GM19455 (cell line): ENCODE measurements around the gene KCNE4.

Experiments used
- ATAC-seq: cut with Tn5 transposase; IDR thresholded peaks from one replicate; pipeline ENCODE4 v1.9.1; 2021; ENCODE audit not compliant: unreplicated experiment

Gene KCNE4, protein sequence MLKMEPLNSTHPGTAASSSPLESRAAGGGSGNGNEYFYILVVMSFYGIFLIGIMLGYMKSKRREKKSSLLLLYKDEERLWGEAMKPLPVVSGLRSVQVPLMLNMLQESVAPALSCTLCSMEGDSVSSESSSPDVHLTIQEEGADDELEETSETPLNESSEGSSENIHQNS

GRCh38 chr2:223051693-223052289 is at the start of gene KCNE4:
TSS of gene KCNE4 (plus strand) at chr2:223052190. CDS start at chr2:223052831, 641 bp downstream.
- no peak for ATAC-seq

DNA sequence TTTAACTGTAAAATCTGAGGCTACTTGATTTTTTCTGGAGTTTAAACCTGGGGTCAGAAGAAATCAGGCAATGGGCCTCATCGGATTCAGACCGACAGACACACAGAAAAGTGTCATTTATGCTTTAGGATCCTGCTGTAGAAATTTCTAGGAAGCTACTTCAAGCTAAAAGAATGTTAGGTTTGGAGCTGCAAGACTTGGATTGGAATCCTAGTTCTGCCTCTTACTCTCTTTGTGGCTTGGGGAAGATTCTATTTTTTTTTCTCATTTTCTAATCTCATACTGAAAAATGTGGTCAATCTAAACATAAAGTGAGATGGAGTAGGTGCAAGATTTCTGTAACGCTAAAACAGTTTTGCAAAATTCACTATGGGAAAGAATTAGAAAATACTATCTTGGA is 48.8 kb upstream of the KCNE4 start:
- no peak for ATAC-seq

GRCh38 chr2:223005496-223005895 is 46.5 kb upstream of the KCNE4 start:
- ATAC-seq: no peak

GRCh38 chr2:223007531-223007930 is 44.5 kb upstream of the KCNE4 start:
- no peak for ATAC-seq

DNA sequence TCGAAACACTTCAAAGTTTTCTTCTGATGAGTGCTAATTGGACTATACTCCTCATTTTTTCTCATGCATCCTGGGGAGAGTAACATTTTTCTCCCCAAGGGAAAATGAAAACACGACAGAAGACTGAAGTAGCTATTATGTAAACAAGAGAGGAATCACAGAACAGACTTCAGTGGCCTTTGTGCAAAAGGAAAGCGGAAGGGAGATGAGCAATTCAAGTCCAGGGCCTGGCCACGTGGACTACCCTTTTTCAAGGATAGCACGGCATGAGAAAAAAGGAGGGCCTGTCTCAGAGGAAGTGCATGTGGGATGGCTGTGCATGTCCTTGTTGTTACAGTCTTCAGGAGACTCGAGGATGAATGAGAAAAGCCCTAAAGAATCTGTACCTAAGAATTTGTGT is 43.8 kb upstream of the KCNE4 start:
- no peak for ATAC-seq

- no peak for ATAC-seq
These were observed 43.0 kb upstream of the KCNE4 start for GRCh38 chr2:223008956-223009355.

DNA sequence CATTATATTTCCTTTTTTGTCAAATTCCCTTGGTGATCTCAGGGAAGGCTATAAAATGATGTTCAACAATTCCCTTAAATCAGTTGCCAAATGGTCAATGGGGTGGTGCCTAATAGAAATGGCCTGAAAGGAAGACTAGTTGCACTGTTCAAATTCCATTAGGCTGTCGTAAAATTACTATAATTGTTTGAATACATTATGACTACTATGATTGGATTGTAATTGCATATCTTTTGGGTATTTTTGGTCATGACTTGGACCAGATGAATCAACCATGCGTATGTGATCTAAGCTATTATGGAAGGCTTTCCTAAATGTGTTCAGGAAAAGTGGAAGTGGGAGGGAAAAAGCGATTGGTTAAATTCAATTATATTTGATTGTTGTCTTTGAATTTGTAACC is 41.3 kb upstream of the KCNE4 start:
- no peak for ATAC-seq

- no peak for ATAC-seq
These were observed 39.7 kb upstream of the KCNE4 start for GRCh38 chr2:223012291-223012690.

DNA sequence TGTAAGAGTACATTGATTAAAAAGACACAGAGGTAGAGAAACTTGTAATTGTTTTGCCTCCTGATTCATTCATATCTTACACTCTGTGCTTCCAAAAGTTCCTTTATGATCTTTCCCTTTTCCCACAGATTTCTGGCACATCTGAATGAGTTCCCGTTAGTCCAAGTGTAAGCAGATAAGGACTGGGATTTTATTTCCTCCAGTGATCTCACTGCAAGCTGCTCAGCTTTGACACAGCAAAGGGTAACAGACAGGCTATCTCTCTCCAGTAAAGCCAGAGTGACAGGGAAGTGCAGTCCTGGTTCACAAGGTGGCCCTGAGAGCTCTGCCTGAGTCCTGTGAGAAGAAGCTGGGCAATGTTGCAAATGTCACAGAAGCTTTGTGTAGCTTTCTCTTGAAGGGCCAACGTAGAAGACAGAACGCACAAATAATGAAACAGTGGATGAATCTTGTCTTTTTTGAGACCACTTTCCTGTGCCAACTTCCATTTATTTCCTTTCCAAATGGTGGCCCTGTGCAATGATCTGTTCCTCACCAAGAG is 32.5 kb upstream of the KCNE4 start:
- no peak for ATAC-seq

- no peak for ATAC-seq
These were observed 31.8 kb upstream of the KCNE4 start for GRCh38 chr2:223019987-223020717.

GRCh38 chr2:223020971-223021675 is 30.9 kb upstream of the KCNE4 start:
- no peak for ATAC-seq

DNA sequence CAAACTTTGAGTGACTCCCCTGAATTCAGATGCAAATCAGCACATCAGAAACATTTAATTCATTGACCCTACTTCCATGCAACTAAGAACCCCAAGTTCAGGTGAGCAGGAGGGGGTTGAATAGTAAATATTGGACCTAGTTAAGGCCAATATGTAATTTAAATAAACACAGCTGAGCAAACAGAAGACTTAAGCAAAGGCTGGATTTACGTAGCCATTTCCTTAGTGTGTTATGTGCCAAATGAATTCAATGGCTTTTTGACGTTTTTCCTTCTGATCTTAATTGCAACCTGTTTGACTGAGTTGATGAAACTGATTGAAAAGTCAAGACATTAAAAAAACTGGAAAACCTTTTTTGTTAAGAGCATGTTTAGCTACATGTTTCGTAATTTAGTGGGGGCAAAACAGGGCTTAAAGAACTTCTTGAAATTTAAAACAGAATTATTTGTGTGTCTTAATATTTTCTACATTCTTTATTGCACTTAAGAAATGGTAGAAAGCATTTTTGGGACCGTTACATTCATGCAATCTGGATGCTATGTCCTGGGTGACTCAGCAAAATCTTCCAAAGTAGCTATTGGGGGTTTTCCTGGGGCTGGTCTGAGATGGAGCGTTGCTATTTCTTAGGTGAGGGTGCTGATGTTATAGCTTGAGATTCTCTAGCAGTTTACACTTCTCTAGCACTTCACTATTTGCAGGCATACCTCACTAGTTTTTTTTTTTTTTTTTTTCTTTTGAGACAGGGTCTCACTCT is 25.5 kb upstream of the KCNE4 start:
- ATAC-seq: no peak

GRCh38 chr2:223027442-223027841 is 24.5 kb upstream of the KCNE4 start:
- no peak for ATAC-seq

DNA sequence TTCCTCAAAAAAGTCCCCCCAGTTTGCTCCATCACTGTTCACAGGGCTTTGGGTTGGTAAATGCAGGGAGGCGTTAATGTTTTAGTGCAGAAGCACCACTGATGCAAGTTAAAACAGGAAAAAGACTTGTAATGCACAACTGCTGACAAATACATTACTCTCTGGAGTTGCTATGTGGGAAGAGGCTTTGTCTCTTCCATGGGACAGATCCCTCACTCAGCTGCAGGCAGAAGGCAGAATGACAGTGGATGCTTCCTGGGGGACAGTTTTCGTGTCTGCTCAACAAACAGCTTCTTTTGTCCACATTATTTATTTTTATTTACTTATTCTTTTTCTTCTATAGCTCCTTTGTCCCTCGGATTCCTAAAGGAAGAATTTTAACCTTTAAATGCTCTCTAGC is 22.7 kb upstream of the KCNE4 start:
- ATAC-seq: no peak

- ATAC-seq: no peak
These were observed 19.5 kb upstream of the KCNE4 start for GRCh38 chr2:223032187-223033142.

DNA sequence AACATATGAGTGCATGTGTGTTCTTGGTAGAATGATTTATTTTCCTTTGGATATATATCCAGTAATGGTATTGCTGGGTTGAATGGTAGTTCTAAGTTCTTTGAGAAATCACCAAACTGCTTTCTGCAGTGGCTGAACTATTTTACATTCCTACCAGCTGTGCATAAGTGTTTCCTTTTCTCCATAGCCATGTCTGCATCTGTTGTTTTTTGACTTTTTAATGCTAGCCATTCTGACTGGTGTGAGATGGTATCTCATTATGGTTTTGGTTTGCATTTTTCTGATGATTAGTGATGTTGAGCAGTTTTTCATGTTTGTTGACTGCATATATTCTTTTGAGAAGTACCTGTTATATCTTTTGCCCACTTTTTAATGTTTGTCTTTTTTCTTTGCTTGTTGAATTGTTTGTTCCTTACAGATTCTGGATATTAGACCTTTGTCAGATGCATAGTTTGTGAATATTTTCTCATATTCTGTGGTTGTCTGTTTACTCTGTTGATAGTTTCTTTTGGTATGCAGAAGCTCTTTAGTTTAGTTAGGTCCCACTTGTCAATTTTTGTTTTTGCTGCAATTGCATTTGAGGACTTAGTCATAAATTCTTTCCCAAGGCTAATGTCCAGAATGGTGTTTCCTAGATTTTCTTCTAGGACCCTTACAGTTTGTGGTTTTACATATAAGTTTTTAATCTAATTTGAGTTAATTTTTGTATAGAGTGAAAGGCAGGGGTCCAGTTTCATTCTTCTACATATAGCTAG is 17.6 kb upstream of the KCNE4 start:
- ATAC-seq: no peak

DNA sequence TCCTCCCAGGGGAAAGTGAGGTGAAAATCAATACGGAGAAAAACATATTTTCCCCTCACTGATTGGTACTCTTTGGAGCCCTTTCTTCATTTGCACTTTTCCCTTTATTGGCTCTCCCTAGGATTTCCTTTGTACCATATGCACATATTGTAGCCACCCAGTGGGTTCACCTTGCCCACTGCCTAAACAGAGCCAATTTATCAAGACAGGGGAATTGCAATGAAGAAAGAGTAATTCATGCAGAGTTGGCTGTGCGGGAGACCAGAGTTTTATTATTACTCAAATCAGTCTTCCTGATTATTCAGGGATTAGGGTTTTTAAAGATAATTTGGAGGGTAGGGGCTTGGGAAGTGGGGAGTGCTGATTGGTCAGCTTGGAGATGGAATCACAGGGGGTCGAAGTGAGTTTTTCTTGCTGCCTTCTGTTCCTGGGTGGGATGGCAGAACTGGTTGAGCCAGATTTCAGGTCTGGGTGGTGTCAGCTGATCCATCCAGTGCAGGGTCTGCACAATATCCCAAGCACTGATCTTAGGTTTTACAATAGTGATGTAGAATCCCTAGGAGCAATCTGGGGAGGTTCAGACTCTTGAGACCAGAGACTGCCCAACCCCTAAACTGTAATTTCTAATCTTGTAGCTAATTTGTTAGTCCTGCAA is 15.1 kb upstream of the KCNE4 start:
- no peak for ATAC-seq

- ATAC-seq: no peak
These were observed 14.6 kb upstream of the KCNE4 start for GRCh38 chr2:223037445-223037800.

GRCh38 chr2:223039618-223040017 is 12.4 kb upstream of the KCNE4 start:
- ATAC-seq: no peak
